Heart left ventricle (tissue), 16 donors: Measurements from ENCODE around the gene VPS54. TPM values are rescaled to one million over a fixed set of nuclear protein-coding genes. Genes with fewer than 3 reads are reported as not detected.

ENCODE experiments used
- ATAC-seq, 4 donors: fragments of 200-7000 bp; cut with Tn5 transposase; one replicate each; pipeline ENCODE4 v1.9.1; 2020 to 2022; ENCODE audit warnings: moderate library complexity in 4 of 4, mild to moderate bottlenecking in 3 of 4, moderate number of reproducible peaks in 1 of 4
- DNase-seq, 5 donors: peaks; one replicate each; pipeline ENCODE4 v3.0.0-alpha.2; 2020
- H3K27ac ChIP-seq, 12 donors: fragments of 200-600 bp; sonication (generic) in 4 of 12; one replicate each; pipeline versions ENCODE4 v1.5.0 to v1.8.0; 2016 to 2022; ENCODE audit warnings: mild to moderate bottlenecking in 2 of 12
- H3K27me3 ChIP-seq, 9 donors: fragments of 200-600 bp; sonication (generic) in 2 of 9; one replicate each; pipeline versions ENCODE4 v1.5.1 to v1.8.0; 2016 to 2022; ENCODE audit warnings: mild to moderate bottlenecking in 3 of 9
- H3K36me3 ChIP-seq, 9 donors: fragments of 200-600 bp; sonication (generic) in 2 of 9; one replicate each; pipeline versions ENCODE4 v1.5.0 to v1.8.0; 2018 to 2022; ENCODE audit warnings: mild to moderate bottlenecking in 2 of 9
- H3K4me1 ChIP-seq, 12 donors: fragments of 200-600 bp; sonication (generic) in 4 of 12; one replicate each; pipeline versions ENCODE4 v1.5.0 to v1.8.0; 2016 to 2022; ENCODE audit warnings: mild to moderate bottlenecking in 3 of 12
- H3K4me3 ChIP-seq, 12 donors: fragments of 200-600 bp; sonication (generic) in 4 of 12; one replicate each; pipeline versions ENCODE4 v1.5.0 to v1.8.0; 2017 to 2022; ENCODE audit warnings: mild to moderate bottlenecking in 9 of 12, moderate library complexity in 4 of 12
- H3K9me3 ChIP-seq, 12 donors: fragments of 200-600 bp; sonication (generic) in 4 of 12; one replicate each; pipeline versions ENCODE4 v1.5.0 to v1.8.0; 2016 to 2022; ENCODE audit warnings: mild to moderate bottlenecking in 1 of 12
- POLR2A ChIP-seq, 2 donors: fragments of 450-650 bp; IDR thresholded peaks; one replicate each; pipeline ENCODE4 v1.6.1; 2017; ENCODE audit warnings: antibody characterized with exemption in 2 of 2, mild to moderate bottlenecking in 2 of 2, moderate library complexity in 2 of 2
- WGBS, 4 donors: extraction: QIAGEN DNeasy Blood & Tissue Kit in 2 of 4; methylation state at CpG; one replicate each; pipeline versions ENCODE4 v1.1.5 to v1.1.7; 2013 to 2018; 5-methylcytosine and 5-hydroxymethylcytosine counted together
- intact Hi-C, 10 donors: fragments of 100-400 bp; cut with DNase I; formaldehyde crosslinking; loops; one replicate each; pipeline versions ENCODE4 v1.11.1 to v1.14.2; 2022
- polyA plus RNA-seq, 2 donors: library from polyadenylated mRNA; stranded (reverse); fragments of 200-250 nt; gene quantifications; one replicate each; pipeline ENCODE4 v1.2.3, GENCODE V29; 2013
- total RNA-seq, 9 donors: library from RNA; depleted of rRNA in 2 of 9; stranded (reverse); fragments of >200 nt in 2 of 9; fragmentation: NEBNext Ultra II Directional in 3 of 9; extraction: Animal tissue kit (Norgen Biotek cat#: 25700) in 3 of 9; gene quantifications; one replicate each; pipeline versions ENCODE4 v1.1.0 to v1.2.4, GENCODE V29; 2016 to 2023
- TF ChIP-seq, protein P1 (sequence below), 12 donors: fragments of 200-600 bp; sonication (generic) in 4 of 12; IDR thresholded peaks; one replicate each; pipeline versions ENCODE4 v1.5.0 to v1.8.0; 2018 to 2022; ENCODE audit warnings: antibody characterized with exemption in 12 of 12, mild to moderate bottlenecking in 5 of 12
- donor health status: ischemic (EF 13 %, LVEDD 7.1; RV severe dilation, severe dysfunction).
- donor health status: healthy with polysubstance abuse.
- donor health status: DM: no; HTN: yes; CAD: no.
- donor health status: DM: no; HTN: no; CAD: no.
- donor health status: ischemic (EF 25% LVEDD 6.9; RV normal size, moderate dysfunction).
- donor health status: ischemic (EF 25% LVEDD 5.7; RV mildly dilated, moderate dysfunction).
- donor health status: healthy.
- donor health status: DM: yes; HTN: yes; CAD: no.
- donor health status: ischemic (EF 35%, LVEDD 5.7; RV mildly dilated, moderate dysfunction).
- donor health status: nonischemic (EF 11% LVEDD 7.7; RV severe dilation, severe dysfunction).
- donor health status: DM: yes; HTN: yes; CAD: no.
- donor health status: PGD.
- donor health status: ischemic (EF 29% LVEDD 5.4; RV normal size, mild dysfunction).
- donor health status: nonischemic (EF 23%, LVEDD 6.1; RV moderate dilation, normal function).

VPS54 gene
- total and polyA plus RNA-seq, 11 donors: 6.4 to 14.0 (median 9.4) TPM

- Histone ChIP-seq H3K4me3 (no peak overlapping the region), H3K36me3 (peaks cover 0 to 87% (median 65%) of the 10 kb centered on the region in 9 donors), H3K4me1 (peaks cover 0 to 35% (median 15%) of the 10 kb centered on the region in 12 donors), H3K27ac (peak overlapping the region in 11 of 12 donors; percentile 11 to 73 (median 40)), H3K9me3 (no peaks in the 10 kb centered on the region), H3K27me3 (no peaks in the 10 kb centered on the region)
- ATAC-seq (peak in 2 of 4 donors; percentile 25 to 42), DNase-seq (no peak)
- intact Hi-C loops: loop anchor here in 8 of 10 donors (2.0 to 10.0 kb wide), 4 partner anchors 166 to 269 kb away; no protein-coding TSS in a partner anchor
- 38 to 62% (median 48%) methylated on average over 1 of the region's 1 CpG for WGBS, 4 donors
- TF ChIP-seq, protein P1, sequence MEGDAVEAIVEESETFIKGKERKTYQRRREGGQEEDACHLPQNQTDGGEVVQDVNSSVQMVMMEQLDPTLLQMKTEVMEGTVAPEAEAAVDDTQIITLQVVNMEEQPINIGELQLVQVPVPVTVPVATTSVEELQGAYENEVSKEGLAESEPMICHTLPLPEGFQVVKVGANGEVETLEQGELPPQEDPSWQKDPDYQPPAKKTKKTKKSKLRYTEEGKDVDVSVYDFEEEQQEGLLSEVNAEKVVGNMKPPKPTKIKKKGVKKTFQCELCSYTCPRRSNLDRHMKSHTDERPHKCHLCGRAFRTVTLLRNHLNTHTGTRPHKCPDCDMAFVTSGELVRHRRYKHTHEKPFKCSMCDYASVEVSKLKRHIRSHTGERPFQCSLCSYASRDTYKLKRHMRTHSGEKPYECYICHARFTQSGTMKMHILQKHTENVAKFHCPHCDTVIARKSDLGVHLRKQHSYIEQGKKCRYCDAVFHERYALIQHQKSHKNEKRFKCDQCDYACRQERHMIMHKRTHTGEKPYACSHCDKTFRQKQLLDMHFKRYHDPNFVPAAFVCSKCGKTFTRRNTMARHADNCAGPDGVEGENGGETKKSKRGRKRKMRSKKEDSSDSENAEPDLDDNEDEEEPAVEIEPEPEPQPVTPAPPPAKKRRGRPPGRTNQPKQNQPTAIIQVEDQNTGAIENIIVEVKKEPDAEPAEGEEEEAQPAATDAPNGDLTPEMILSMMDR (IDR thresholded peaks at IDR 0.05): no peak
- no peak for TF ChIP-seq POLR2A (IDR thresholded peaks at IDR 0.05)
Observed at GRCh38 chr2:63863707-63864106, 155.5 kb downstream of the VPS54 start.

DNA sequence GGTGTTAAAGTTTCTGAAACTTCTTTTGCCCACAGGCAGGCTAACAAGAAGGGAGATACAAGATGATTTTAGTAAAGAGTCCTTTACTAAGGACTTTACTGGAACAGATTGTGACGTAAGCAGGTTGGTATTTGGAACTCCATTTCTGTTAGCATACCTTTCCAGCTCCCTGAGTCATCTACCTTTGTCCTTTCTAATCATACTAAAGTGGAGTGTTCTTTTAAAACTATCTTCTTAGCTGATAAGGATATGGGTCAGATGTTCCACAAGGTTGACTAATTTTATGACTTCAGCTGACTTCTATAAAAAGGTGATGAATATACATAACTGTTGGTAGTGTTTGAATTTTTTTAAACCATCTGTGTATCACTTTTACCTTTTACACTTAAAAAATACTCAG is 156.4 kb downstream of the VPS54 start:
- Histone ChIP-seq H3K27me3 (no peaks in the 10 kb centered on the region), H3K4me1 (peaks cover 0 to 35% (median 15%) of the 10 kb centered on the region in 12 donors), H3K36me3 (peaks cover 0 to 87% (median 70%) of the 10 kb centered on the region in 9 donors), H3K9me3 (no peaks in the 10 kb centered on the region), H3K4me3 (no peak overlapping the region), H3K27ac (peak overlapping the region in 10 of 12 donors; percentile 11 to 73 (median 50))
- ATAC-seq (peak in 3 of 4 donors; percentile 20 to 77 (median 65)), DNase-seq (no peak)
- WGBS, 4 donors: 53 to 65% (median 59%) methylated on average over 1 of the region's 1 CpG
- TF ChIP-seq, protein P1 (IDR thresholded peaks at IDR 0.05): no peak
- no peak for TF ChIP-seq POLR2A (IDR thresholded peaks at IDR 0.05)
- intact Hi-C loops: loop anchor here in 8 of 10 donors (2.0 to 10.0 kb wide), 4 partner anchors 166 to 268 kb away; no protein-coding TSS in a partner anchor

DNA sequence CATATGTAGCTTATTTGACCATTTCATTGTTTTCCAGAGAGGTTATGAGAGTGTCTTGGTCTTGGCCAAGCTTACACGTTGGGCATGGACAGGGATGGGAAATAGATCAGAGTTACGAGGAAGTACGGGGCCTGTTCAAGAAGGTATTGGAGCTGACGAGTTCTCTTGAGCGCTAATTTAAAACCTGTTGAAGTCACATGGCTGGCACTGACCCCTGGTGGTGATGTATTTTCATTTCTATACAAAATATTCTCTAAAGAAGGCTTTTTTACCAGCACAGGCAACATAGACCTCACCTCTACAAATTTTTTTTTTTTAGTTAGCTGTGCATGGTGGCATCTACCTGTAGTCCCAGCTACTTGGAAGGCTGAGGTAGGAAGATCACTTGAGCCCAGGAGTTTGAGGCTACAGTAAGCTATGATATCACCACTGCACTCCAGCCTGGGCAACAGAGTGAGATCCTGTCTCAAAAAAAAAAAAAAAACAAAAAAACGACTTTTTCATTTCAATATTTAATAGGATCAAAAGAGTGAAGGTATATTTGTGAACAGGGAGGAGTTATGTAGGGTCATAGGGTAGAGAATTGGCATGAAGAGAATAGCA is 157.9 kb downstream of the VPS54 start:
- peaks cover 0 to 39% (median 16%) of the 10 kb centered on the region in 12 donors for H3K4me1 ChIP-seq
- H3K27ac ChIP-seq: peak overlapping the region in 2 of 12 donors; percentile 25 to 35
- H3K36me3 ChIP-seq: peaks cover 0 to 97% (median 85%) of the 10 kb centered on the region in 9 donors
- peak in 3 of 4 donors; percentile 61 to 74 (median 71) for ATAC-seq
- no peaks in the 10 kb centered on the region for H3K27me3 ChIP-seq
- intact Hi-C loops: loop anchor here in 8 of 10 donors (2.0 to 10.0 kb wide), 6 partner anchors 163 to 267 kb away; no protein-coding TSS in a partner anchor
- TF ChIP-seq, protein P1 (IDR thresholded peaks at IDR 0.05): peak; percentile 40 to 76 (median 58)
- no peak for TF ChIP-seq POLR2A (IDR thresholded peaks at IDR 0.05)
- WGBS, 4 donors: 11 to 23% (median 17%) methylated on average over 6 of the region's 6 CpGs
- no peaks in the 10 kb centered on the region for H3K9me3 ChIP-seq
- peak in 4 of 5 donors; percentile 31 to 48 (median 46) for DNase-seq
- no peak overlapping the region for H3K4me3 ChIP-seq

GRCh38 chr2:63858291-63858690 is 160.9 kb downstream of the VPS54 start:
- Histone ChIP-seq H3K9me3 (no peaks in the 10 kb centered on the region), H3K4me1 (peaks cover 0 to 50% (median 30%) of the 10 kb centered on the region in 12 donors), H3K4me3 (no peak overlapping the region), H3K36me3 (peaks cover 0 to 75% (median 67%) of the 10 kb centered on the region in 9 donors), H3K27ac (no peak overlapping the region), H3K27me3 (no peaks in the 10 kb centered on the region)
- ATAC-seq (no peak), DNase-seq (no peak)
- TF ChIP-seq, protein P1 (IDR thresholded peaks at IDR 0.05): no peak
- TF ChIP-seq POLR2A (IDR thresholded peaks at IDR 0.05): no peak
- intact Hi-C loops: loop anchor here in 1 of 10 donors (10.0 kb wide), 1 partner anchor 163 kb away; no protein-coding TSS in a partner anchor
- 95 to 97% (median 97%) methylated on average over 2 of the region's 2 CpGs for WGBS, 4 donors
